SK-N-SH (cell line): Measurements from ENCODE around the gene AP4B1. TPM values are rescaled to one million over a fixed set of nuclear protein-coding genes. Genes with fewer than 3 reads are reported as not detected.

ENCODE experiments used
- CTCF ChIA-PET: fragments of 300-600, 350-600 bp; formaldehyde crosslinking; extraction: SDS; loops from one replicate; lab custom pipeline; 2021; lab: Yijun Ruan, JAX
- POLR2A ChIA-PET: fragments of 350-600 bp; sonication (Branson Sonifier 250); formaldehyde crosslinking; extraction: SDS; loops from one replicate; lab custom pipeline; 2020; ENCODE audit warnings: antibody characterized with exemption, inconsistent platforms; lab: Yijun Ruan, JAX
- DNase-seq: peaks from one replicate; pipeline ENCODE4 v3.0.0; 2012
- H2AFZ ChIP-seq: fragments of 200-600 bp; sonication (generic); 2 replicates; pipeline ENCODE4 v1.8.1; 2016; ENCODE audit warnings: antibody characterized with exemption, mild to moderate bottlenecking, low read depth
- H3F3A ChIP-seq: fragments of 200-600 bp; sonication (generic); replicated peaks from 2 replicates; pipeline ENCODE3; 2016; ENCODE audit warnings: antibody characterized with exemption, mild to moderate bottlenecking; ENCODE audit not compliant: insufficient read depth
- H3K27ac ChIP-seq, 2 experiments: fragments of 200-500 bp in 1 of 2; fragments of 200-600 bp in 1 of 2; sonication (Bioruptor generic) in 1 of 2; sonication (generic), shearing (Covaris generic) in 1 of 2; 2 replicates each; pipeline versions ENCODE4 v1.5.1 to v1.6.1; 2014 to 2016; ENCODE audit warnings: low read depth in 2 of 2, inconsistent platforms in 1 of 2, low read length in 1 of 2, mild to moderate bottlenecking in 1 of 2, mixed read lengths in 1 of 2
- H3K27me3 ChIP-seq: fragments of 200-600 bp; sonication (generic), shearing (Covaris generic); 2 replicates; pipeline ENCODE4 v1.6.1; 2016; ENCODE audit warnings: mixed run types; ENCODE audit not compliant: insufficient read depth
- H3K36me3 ChIP-seq, 2 experiments: fragments of 200-500 bp in 1 of 2; fragments of 200-600 bp in 1 of 2; sonication (Bioruptor generic) in 1 of 2; sonication (generic) in 1 of 2; replicated peaks in 1 of 2; 2 replicates each; pipeline versions ENCODE3 to v1.5.1; 2014 to 2016; ENCODE audit warnings: low read length in 1 of 2, mild to moderate bottlenecking in 1 of 2; ENCODE audit not compliant: insufficient read depth in 2 of 2, control insufficient read depth in 1 of 2
- H3K4me1 ChIP-seq, 2 experiments: fragments of 200-500 bp in 1 of 2; fragments of 200-600 bp in 1 of 2; sonication (Bioruptor generic) in 1 of 2; sonication (generic), shearing (Covaris generic) in 1 of 2; 2 replicates each; pipeline versions ENCODE4 v1.5.1 to v1.6.1; 2014 to 2016; ENCODE audit warnings: low read depth in 1 of 2, low read length in 1 of 2, mixed run types in 1 of 2; ENCODE audit not compliant: insufficient read depth in 2 of 2, control insufficient read depth in 1 of 2
- H3K4me2 ChIP-seq: fragments of 200-600 bp; sonication (generic), shearing (Covaris generic); 2 replicates; pipeline ENCODE4 v1.6.1; 2017; ENCODE audit warnings: mixed run types
- H3K4me3 ChIP-seq, 2 experiments: fragments of 200-500 bp in 1 of 2; fragments of 200-600 bp in 1 of 2; sonication (Bioruptor generic) in 1 of 2; sonication (generic), shearing (Covaris generic) in 1 of 2; 2 replicates each; pipeline versions ENCODE4 v1.5.1 to v1.8.1; 2014 to 2016; ENCODE audit warnings: low read depth in 2 of 2, inconsistent platforms in 1 of 2, low read length in 1 of 2, mild to moderate bottlenecking in 1 of 2, mixed read lengths in 1 of 2, moderate library complexity in 1 of 2
- H3K79me2 ChIP-seq: fragments of 200-600 bp; sonication (generic); 2 replicates; pipeline ENCODE4 v1.8.1; 2017; ENCODE audit warnings: mild to moderate bottlenecking; ENCODE audit not compliant: insufficient read depth
- H3K9ac ChIP-seq: fragments of 200-600 bp; sonication (generic); 2 replicates; pipeline ENCODE4 v1.6.1; 2017; ENCODE audit warnings: mixed run types
- H3K9me2 ChIP-seq: fragments of 200-600 bp; sonication (generic); 2 replicates; pipeline ENCODE4 v1.6.1; 2017; ENCODE audit warnings: mixed run types
- H3K9me3 ChIP-seq: fragments of 200-600 bp; sonication (generic); 2 replicates; pipeline ENCODE4 v1.6.1; 2017; ENCODE audit warnings: mixed run types, mild to moderate bottlenecking, moderate library complexity
- H4K20me1 ChIP-seq: fragments of 200-600 bp; sonication (generic); 2 replicates; pipeline ENCODE4 v1.6.1; 2017; ENCODE audit warnings: mild to moderate bottlenecking, mixed run types; ENCODE audit not compliant: insufficient read depth
- ELF1 ChIP-seq: IDR thresholded peaks from 2 replicates; pipeline ENCODE4 v1.4.0; 2012
- FOXJ3 ChIP-seq: sonication (generic); formaldehyde crosslinking; IDR thresholded peaks from 2 replicates; pipeline ENCODE4 v1.5.1; 2020; ENCODE audit warnings: mild to moderate bottlenecking, missing genetic modification reagents
- GATA2 ChIP-seq: sonication (generic); formaldehyde crosslinking; IDR thresholded peaks from 2 replicates; pipeline ENCODE4 v1.5.0; 2020; ENCODE audit warnings: mild to moderate bottlenecking, missing genetic modification reagents
- JUND ChIP-seq: IDR thresholded peaks from 2 replicates; pipeline ENCODE4 v1.4.0; 2012
- MAX ChIP-seq: IDR thresholded peaks from 2 replicates; pipeline ENCODE4 v1.4.0; 2012; ENCODE audit warnings: low read depth
- MXI1 ChIP-seq: IDR thresholded peaks from 2 replicates; pipeline ENCODE4 v1.6.1; 2012; ENCODE audit warnings: mild to moderate bottlenecking, low read depth, low read length, improper control_type of control experiment
- POLR2AphosphoS5 ChIP-seq: IDR thresholded peaks from 2 replicates; pipeline ENCODE4 v1.6.1; 2012; ENCODE audit warnings: low read depth, low read length
- RAD21 ChIP-seq: IDR thresholded peaks from 2 replicates; pipeline ENCODE4 v1.6.1; 2012; ENCODE audit warnings: mild to moderate bottlenecking, low read length
- RFX5 ChIP-seq: IDR thresholded peaks from 2 replicates; pipeline ENCODE4 v1.6.1; 2012; ENCODE audit warnings: mild to moderate bottlenecking, improper control_type of control experiment, low read length
- RXRA ChIP-seq: IDR thresholded peaks from 2 replicates; pipeline ENCODE4 v1.4.0; 2012; ENCODE audit warnings: low read depth, mild to moderate bottlenecking, borderline replicate concordance
- SMC3 ChIP-seq: IDR thresholded peaks from 2 replicates; pipeline ENCODE4 v1.6.1; 2012; ENCODE audit warnings: low read depth, low read length, improper control_type of control experiment
- TCF12 ChIP-seq: IDR thresholded peaks from 2 replicates; pipeline ENCODE4 v1.4.0; 2012
- TEAD4 ChIP-seq: IDR thresholded peaks from 2 replicates; pipeline ENCODE4 v1.4.0; 2012; ENCODE audit warnings: mild to moderate bottlenecking, borderline replicate concordance; ENCODE audit not compliant: insufficient read depth
- YY1 ChIP-seq: IDR thresholded peaks from 2 replicates; pipeline ENCODE4 v1.4.0; 2012; ENCODE audit warnings: low read depth, mild to moderate bottlenecking
- WGBS: methylation state at CpG from one replicate; pipeline ENCODE4 v1.1.6; 2017; ENCODE audit warnings: low lambda C conversion rate; 5-methylcytosine and 5-hydroxymethylcytosine counted together
- polyA plus RNA-seq, 3 experiments: library from polyadenylated mRNA; depleted of rRNA; stranded (reverse); fragments of >200 nt; gene quantifications; 2 replicates each; pipeline ENCODE4 v1.2.3, GENCODE V29; 2012
- TF ChIP-seq, protein P1 (sequence below): IDR thresholded peaks from 2 replicates; pipeline ENCODE4 v1.6.1; 2012; ENCODE audit warnings: mild to moderate bottlenecking, low read depth, low read length, moderate library complexity
- TF ChIP-seq, protein P2 (sequence below): IDR thresholded peaks from 2 replicates; pipeline ENCODE4; 2012

AP4B1 gene
- polyA plus RNA-seq, 1 of the 3 experiments (the other 2 are of a cell fraction): 11.5 TPM

DNA sequence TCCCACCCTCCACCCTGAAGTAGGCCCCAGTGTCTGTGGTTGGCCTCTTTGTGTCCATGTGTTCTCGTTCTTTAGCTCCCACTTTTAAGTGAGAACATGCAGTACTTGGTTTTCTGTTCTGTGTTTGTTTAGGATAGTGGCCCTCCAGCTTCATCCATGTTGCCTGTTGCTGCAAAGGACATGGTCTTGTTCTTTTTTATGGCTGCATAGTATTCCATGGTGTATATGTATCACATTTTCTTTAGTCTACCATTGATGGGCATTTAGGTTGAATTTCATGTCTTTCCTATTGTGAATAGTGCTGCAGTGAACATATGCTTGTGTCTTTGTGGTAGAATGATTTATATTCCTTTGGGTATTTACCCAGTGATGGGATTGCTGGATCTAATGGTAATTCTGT lies 30.6 kb upstream of the AP4B1 start:
- Histone ChIP-seq H3K27ac (no peak overlapping the region), H3K79me2 (peaks cover 97% of the 10 kb centered on the region), H3K9me2 (no peaks in the 10 kb centered on the region), H3K27me3 (no peaks in the 10 kb centered on the region), H3K9ac (no peak overlapping the region), H3K4me3 (no peak overlapping the region), H3F3A (no peaks in the 10 kb centered on the region), H3K4me2 (no peak overlapping the region), H3K36me3 (no peaks in the 10 kb centered on the region), H4K20me1 (peaks cover 94% of the 10 kb centered on the region), H2AFZ (no peak overlapping the region), H3K9me3 (no peaks in the 10 kb centered on the region), H3K4me1 (peaks cover 8 to 22% of the 10 kb centered on the region in 2 experiments)
- TF ChIP-seq, protein P1, sequence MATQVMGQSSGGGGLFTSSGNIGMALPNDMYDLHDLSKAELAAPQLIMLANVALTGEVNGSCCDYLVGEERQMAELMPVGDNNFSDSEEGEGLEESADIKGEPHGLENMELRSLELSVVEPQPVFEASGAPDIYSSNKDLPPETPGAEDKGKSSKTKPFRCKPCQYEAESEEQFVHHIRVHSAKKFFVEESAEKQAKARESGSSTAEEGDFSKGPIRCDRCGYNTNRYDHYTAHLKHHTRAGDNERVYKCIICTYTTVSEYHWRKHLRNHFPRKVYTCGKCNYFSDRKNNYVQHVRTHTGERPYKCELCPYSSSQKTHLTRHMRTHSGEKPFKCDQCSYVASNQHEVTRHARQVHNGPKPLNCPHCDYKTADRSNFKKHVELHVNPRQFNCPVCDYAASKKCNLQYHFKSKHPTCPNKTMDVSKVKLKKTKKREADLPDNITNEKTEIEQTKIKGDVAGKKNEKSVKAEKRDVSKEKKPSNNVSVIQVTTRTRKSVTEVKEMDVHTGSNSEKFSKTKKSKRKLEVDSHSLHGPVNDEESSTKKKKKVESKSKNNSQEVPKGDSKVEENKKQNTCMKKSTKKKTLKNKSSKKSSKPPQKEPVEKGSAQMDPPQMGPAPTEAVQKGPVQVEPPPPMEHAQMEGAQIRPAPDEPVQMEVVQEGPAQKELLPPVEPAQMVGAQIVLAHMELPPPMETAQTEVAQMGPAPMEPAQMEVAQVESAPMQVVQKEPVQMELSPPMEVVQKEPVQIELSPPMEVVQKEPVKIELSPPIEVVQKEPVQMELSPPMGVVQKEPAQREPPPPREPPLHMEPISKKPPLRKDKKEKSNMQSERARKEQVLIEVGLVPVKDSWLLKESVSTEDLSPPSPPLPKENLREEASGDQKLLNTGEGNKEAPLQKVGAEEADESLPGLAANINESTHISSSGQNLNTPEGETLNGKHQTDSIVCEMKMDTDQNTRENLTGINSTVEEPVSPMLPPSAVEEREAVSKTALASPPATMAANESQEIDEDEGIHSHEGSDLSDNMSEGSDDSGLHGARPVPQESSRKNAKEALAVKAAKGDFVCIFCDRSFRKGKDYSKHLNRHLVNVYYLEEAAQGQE: no peak
- TF ChIP-seq, protein P2, sequence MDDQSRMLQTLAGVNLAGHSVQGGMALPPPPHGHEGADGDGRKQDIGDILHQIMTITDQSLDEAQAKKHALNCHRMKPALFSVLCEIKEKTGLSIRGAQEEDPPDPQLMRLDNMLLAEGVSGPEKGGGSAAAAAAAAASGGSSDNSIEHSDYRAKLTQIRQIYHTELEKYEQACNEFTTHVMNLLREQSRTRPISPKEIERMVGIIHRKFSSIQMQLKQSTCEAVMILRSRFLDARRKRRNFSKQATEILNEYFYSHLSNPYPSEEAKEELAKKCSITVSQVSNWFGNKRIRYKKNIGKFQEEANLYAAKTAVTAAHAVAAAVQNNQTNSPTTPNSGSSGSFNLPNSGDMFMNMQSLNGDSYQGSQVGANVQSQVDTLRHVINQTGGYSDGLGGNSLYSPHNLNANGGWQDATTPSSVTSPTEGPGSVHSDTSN: no peak
- TF ChIP-seq JUND (no peak), FOXJ3 (CRISPR knock-in tag) (no peak), TCF12 (no peak), TEAD4 (no peak), MAX (no peak), RXRA (no peak), POLR2AphosphoS5 (no peak)
- 100% methylated on average over 1 of the region's 1 CpG for whole genome bisulfite sequencing
- CTCF ChIA-PET: interaction anchor here (1.1 to 1.4 kb wide), 2 partner anchors 14 to 28 kb away, joined by 4 to 6 read pairs; no protein-coding TSS in a partner anchor
- POLR2A ChIA-PET: no interaction called here
- no peak for DNase-seq

- Histone ChIP-seq H4K20me1 (peaks cover 88% of the 10 kb centered on the region), H3K4me3 (no peak overlapping the region)
- TF ChIP-seq MXI1 (no peak), SMC3 (no peak), RFX5 (no peak), TCF12 (no peak), JUND (no peak), GATA2 (CRISPR knock-in tag) (no peak), RXRA (no peak), RAD21 (no peak), YY1 (no peak), ELF1 (no peak)
- TF ChIP-seq, all 33 proteins: peak for 0
- no peaks in the 10 kb centered on the region for H3F3A ChIP-seq
- no peaks in the 10 kb centered on the region for H3K9me2 ChIP-seq
- peaks cover 8 to 22% of the 10 kb centered on the region in 2 experiments for H3K4me1 ChIP-seq
- H3K9ac ChIP-seq: no peak overlapping the region
- ChIA-PET CTCF (interaction anchor here (1.1 to 1.6 kb wide), 3 partner anchors 15 to 43 kb away, joined by 3 to 6 read pairs (median 4); no protein-coding TSS in a partner anchor), POLR2A (no interaction called here)
- no peak overlapping the region for H3K27ac ChIP-seq
- peaks cover 100% of the 10 kb centered on the region for H3K79me2 ChIP-seq
- no peak for DNase-seq
- H3K4me2 ChIP-seq: no peak overlapping the region
- H3K9me3 ChIP-seq: no peaks in the 10 kb centered on the region
- H2AFZ ChIP-seq: no peak overlapping the region
- no peaks in the 10 kb centered on the region for H3K36me3 ChIP-seq
- no peaks in the 10 kb centered on the region for H3K27me3 ChIP-seq
- 93% methylated on average over 5 of the region's 5 CpGs for WGBS
Observed at GRCh38 chr1:113934511-113935055, 30.0 kb upstream of the AP4B1 start.
